Inferior parietal cortex (tissue), 1 donor: ENCODE measurements around the gene GHDC.

ENCODE experiments used
- DNase-seq: peaks from one replicate; pipeline ENCODE4 v3.0.0-alpha.2; 2016; ENCODE audit errors: extremely low spot score

GHDC gene

DNA sequence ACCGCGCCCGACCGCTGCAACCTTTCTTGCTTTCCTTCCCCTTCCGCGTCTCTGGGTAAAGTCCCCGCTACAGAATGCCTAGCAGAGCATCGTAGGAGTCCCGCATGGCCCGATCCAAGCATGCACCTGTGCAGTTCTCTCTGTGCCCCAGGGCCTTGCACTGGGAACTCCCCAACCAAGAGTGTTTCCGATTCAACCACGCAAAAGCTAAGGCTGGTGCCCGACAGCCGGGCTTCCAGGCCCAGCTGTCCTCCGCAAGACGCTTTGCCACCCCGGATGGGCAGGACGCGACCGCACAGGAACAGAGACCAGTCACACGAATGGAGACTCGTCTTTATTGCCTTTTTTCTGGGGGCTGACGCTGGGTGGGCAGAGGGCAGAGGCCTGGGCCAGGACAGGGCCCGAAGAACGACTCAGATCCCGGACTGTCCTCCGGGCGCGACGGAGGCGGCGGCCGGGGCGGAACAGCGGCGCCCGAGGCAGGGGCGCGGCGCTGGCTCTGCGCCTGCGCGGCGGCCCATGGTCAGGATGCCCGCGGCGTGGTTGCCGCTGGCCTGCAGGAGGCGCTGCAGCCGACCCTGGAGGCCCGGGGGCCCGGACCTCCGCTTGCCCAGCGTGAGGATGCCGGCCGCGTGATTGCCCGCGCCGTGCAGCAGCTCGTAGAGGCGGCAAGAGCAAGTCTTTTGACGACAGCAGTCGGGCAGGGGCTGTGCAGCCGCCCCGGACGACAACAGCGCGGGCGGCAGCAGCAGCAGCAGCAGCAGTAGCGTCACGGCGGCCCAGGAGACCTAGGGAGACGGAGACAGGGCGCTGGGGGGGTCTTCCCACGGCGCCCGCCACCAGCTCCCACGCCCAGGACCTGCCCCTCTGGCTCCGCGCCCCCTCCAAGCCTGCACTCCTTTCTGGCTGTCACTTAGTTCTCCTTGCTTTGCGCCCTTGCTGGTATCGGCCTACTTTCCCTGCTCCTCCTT is 10.3 kb downstream of the GHDC start:
- peak; percentile 80 for DNase-seq

DNA sequence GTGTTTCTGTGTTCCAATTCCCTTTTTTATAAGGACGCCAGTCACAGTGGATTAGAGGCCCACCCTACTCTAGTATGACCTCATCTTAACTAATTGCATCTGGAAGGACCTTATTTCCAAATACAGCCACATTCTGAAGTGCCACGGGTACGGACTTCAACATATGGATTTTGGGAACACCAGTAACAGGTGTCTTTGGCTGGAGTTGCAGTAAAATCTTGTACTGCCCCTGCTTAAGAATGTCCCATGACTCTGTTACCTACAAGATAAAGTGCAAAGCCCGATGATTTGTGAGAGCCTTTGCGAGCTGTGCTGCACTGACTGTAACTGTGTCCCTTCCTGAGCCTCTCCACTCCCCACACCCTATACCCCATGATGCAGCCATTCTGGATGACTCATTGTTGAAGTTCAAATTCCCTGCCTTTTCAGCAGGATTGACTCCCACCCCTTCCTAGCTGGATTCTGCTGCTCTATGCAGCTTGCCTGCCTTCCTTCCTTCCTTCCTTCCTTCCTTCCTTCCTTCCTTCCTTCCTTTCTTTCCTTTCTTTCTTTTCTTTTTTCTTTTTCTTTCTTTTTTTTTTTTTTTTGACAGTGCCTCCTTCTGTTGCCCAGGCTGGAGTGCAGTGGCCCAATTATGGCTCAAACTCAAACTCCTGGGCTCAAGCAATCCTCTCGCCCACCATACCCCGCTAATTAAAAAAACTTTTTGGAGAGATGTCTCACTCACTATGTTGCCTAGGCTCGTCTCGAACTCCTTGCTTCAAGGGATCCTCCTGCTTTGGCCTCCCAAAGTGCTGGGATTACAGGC is 11.2 kb downstream of the GHDC start:
- DNase-seq, result no peak

DNA sequence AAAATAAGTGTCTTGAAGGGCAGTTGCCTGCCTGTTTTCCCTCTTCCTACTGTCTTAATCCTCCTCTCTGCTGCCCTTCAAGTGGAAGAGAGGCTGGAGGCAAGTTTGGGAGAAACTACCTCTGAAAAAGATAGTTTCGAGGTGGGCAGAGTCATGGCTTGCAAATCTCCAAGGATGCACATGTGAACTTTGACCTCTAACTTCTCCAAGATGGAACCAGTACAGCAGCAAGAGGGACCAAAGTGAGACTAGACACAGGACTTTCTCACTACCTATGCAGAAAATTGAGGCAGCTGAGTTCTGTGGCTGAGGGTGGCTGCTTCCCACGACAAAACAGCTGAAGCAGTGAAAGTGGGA is 12.5 kb downstream of the GHDC start:
- DNase-seq, result no peak

- DNase-seq, result peak; percentile 79
These were observed 13.1 kb downstream of the GHDC start, which contains the start of gene KCNH4 for GRCh38 chr17:42180922-42181850. Gene KCNH4 (minus strand): TSS chr17:42181142. CDS start chr17:42180945, 197 bp downstream.

GRCh38 chr17:42180411-42180921 is 13.8 kb downstream of the GHDC start:
- DNase-seq, result no peak

GRCh38 chr17:42179911-42180410 is 14.3 kb downstream of the GHDC start:
- no peak for DNase-seq

- DNase-seq, result no peak
These were observed 15.0 kb downstream of the GHDC start for GRCh38 chr17:42179335-42179734.

GRCh38 chr17:42178817-42179216 is 15.5 kb downstream of the GHDC start:
- DNase-seq, result no peak

GRCh38 chr17:42177684-42178083 is 16.6 kb downstream of the GHDC start:
- no peak for DNase-seq

DNA sequence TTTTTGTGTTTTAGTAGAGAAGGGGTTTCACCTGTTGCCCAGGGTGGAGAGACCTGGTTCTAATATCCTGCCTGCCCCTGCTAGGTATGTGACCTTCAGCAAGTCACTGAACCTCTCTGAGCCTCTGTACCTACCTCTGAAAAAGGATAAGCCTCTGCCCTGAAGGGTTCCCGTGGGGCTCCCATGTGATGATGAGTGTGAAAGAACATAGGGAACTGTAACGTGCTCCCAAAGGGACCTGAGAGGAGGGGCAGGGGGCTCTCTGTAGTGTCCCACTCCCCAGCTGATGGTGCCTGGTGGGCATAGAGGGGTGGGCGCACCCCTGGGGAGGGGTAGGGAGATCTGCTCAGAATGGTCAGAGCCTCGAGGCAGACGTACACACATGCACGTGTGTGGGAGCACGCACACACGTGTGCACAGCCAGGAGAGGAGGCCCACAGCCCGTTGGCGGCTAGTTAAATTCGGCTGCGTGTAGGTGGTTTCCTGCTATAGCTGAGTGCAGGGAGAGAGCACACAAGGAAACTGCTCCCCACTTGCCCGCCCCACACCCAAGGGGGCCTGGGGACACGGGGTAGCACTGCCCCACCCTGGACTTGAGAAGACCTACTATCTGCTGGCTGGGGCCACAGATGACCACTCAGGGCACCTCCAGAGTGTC is 20.0 kb downstream of the GHDC start:
- peak; percentile 52 for DNase-seq

DNA sequence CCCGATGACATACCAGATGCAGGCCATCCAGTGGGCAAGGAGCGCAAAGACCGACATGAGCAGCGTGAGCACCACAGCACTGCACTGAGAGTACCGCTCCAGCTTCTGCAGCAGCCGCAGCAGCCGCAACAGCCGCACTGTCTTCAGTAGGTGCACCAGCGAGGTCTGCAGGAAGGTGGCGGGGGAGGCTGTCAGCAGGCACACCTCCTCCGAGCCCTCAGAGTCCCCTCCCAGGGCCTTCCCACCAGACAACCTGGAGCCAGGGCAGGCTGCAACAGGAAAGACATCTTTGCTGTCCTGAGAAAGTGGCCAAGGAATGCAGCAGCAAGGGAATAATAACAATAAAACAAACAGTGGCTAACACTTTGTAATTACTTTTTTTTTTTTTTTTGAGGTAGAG is 22.5 kb downstream of the GHDC start:
- no peak for DNase-seq

- DNase-seq, result no peak
These were observed 24.9 kb downstream of the GHDC start for GRCh38 chr17:42169351-42169750.

- DNase-seq, result no peak
These were observed 26.5 kb downstream of the GHDC start for GRCh38 chr17:42167807-42168206.

- DNase-seq, result no peak
These were observed 28.0 kb downstream of the GHDC start for GRCh38 chr17:42166196-42166763.

GRCh38 chr17:42165751-42166150 is 28.5 kb downstream of the GHDC start:
- no peak for DNase-seq

DNA sequence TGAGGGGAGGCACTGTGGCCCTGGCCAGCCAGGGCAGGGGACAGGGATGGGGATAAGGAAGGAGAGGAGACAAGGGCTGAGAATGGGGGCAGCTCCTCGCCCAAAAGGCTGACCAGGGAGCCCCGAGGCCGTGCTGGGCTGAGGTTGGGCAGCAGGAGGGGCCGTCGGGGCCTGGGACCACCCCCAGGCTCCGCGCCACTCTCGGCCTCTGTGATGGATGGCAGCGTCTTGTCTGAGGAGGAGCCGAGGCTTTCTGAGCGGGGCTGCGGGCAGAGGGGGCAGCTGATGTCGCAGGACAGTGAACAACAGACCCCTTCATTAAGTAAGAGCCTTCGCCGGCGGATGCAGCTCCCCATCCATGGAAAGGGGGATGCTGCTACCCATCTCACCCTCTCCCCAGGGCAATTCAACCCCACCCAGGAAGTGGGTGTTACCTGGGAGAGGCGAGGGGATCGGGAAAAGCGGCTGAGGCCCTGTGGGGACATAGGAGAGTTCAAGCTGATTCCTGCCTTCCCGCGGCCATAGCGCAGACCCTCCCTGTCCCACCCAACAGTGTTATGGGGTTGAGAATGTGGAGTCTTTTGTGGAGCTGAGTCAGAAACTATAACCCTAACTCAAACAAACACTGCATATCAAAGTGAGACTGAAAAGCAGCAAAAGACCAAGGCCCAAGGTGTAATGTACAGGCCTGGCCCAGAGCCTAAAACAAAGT is 30.4 kb downstream of the GHDC start:
- no peak for DNase-seq

DNA sequence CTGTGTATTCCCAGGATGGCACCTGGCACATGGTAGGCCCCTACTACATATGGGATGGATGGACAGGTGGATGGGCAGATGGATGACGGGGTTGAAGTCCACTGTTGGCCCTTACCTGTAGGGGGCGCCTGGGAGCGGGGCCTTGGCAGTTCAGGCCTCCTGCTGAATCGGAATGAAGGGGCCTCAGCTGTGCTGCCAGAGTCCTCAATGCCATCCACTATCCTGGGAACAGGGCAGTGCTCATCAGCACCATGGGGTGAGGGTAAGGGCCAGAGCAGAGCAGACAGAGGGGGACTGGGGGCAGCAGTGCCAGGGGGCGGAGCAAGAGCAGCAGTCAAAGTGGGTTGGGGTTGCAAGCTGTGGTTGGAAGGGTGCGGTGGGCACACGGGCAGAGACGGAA is 31.2 kb downstream of the GHDC start:
- no peak for DNase-seq

GRCh38 chr17:42160531-42160910 is 33.8 kb downstream of the GHDC start:
- DNase-seq, result no peak

GRCh38 chr17:42159796-42160530 is 34.3 kb downstream of the GHDC start:
- no peak for DNase-seq
